Astrocyte (in vitro differentiated cells and primary cell): ENCODE data around the gene WNT9B.

Experiments
- EZH2 ChIP-seq: IDR thresholded peaks from 2 replicates; pipeline ENCODE4 v1.6.1; 2012; ENCODE audit warnings: mild to moderate bottlenecking, low read length, inconsistent platforms; ENCODE audit not compliant: insufficient read depth
- TF ChIP-seq, protein P1 (sequence below): IDR thresholded peaks from 2 replicates; pipeline ENCODE4 v1.5.1; 2011; ENCODE audit warnings: low read depth, mild to moderate bottlenecking, inconsistent platforms, low read length, moderate library complexity; ENCODE audit not compliant: insufficient read depth

DNA sequence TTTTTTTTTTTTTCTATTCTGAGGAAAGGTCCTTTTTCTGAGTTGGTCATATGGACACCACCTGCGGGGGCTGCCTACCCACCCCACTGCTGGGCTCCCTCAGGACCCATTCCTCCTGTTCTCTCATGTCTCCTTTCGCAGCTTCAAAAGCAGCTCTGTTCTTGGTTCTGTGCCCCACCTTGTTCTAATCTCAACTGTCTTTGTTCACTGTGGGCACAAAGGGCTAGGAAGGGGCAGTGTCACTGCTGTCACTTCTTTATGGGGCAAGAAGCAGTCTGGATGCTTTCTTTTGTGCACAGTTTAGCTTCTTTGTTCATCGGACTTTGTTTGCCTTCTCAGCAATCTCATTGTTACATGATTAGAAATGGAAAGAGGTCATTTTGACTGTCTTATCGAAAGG, 78.7 kb downstream of the WNT9B start:
- TF ChIP-seq, protein P1, sequence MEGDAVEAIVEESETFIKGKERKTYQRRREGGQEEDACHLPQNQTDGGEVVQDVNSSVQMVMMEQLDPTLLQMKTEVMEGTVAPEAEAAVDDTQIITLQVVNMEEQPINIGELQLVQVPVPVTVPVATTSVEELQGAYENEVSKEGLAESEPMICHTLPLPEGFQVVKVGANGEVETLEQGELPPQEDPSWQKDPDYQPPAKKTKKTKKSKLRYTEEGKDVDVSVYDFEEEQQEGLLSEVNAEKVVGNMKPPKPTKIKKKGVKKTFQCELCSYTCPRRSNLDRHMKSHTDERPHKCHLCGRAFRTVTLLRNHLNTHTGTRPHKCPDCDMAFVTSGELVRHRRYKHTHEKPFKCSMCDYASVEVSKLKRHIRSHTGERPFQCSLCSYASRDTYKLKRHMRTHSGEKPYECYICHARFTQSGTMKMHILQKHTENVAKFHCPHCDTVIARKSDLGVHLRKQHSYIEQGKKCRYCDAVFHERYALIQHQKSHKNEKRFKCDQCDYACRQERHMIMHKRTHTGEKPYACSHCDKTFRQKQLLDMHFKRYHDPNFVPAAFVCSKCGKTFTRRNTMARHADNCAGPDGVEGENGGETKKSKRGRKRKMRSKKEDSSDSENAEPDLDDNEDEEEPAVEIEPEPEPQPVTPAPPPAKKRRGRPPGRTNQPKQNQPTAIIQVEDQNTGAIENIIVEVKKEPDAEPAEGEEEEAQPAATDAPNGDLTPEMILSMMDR = no peak
- TF ChIP-seq EZH2 = no peak
